Liver (tissue), 3 donors: ENCODE measurements around the gene MARK2.

Source experiments
- CTCF ChIP-seq: fragments of 150-350 bp; IDR thresholded peaks from 2 replicates; pipeline ENCODE4 v1.5.1; 2017; ENCODE audit warnings: improper control_type of control experiment, low read depth, low read length; ENCODE audit not compliant: missing input control
- SP1 ChIP-seq: IDR thresholded peaks from 2 replicates; pipeline ENCODE4 v1.6.1; 2018; ENCODE audit warnings: antibody characterized with exemption, mild to moderate bottlenecking
- TAF1 ChIP-seq: conservative IDR thresholded peaks from 2 replicates; pipeline ENCODE4 v1.6.1; 2016; ENCODE audit warnings: antibody characterized with exemption, mild to moderate bottlenecking
- TF ChIP-seq, protein P1 (sequence below): IDR thresholded peaks from 2 replicates; pipeline ENCODE4 v1.6.1; 2016; ENCODE audit warnings: antibody characterized with exemption
- donor health status: healthy.
- donor health status: healthy.

DNA sequence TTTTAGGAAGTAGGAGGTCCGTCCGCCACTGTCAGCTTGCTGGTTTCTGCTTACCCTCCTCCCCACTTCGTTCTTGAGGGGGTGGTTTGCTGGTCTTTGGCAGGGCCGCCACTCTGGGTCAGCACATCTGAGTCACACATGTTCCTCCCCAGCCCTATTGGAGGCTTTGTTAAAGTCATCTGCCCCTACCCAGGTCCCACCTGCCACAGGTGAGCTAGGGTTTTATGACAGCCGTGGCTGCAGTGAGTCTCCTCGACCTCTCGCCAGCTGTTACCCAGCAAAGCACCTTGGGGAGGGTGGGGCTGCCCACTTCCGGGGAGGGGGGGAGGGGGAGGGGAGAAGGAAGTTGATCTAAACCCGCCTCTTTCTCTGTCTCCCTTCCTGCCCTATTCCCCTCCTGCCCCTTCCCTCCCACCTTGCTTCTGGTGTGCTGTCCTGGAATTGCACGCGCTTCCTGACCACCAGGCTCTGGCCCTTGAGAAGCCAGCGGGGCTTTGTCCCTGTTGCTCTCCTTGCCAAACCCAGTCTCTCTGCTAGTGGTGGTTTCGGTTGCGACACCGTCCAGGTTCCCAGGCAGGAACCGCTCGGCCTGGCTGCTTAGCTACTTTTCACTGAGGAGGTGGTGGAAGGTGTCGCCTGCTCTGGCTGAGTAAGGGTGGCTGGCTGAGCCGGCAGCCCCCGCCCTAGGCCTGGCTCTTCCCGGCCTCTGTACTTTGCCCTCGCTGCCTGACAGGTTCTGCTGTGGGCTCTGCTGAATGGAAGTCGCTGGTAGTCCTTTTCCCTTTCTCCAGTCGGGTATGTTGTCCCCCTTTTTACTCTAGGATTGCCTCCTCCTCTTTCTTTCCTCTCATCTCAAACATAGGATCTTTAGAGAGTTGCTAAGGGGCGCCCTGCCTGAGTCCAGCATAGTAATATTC lies 49.5 kb downstream of the MARK2 start:
- TF ChIP-seq CTCF (no peak), SP1 (peak; percentile 56), TAF1 (no peak)
- TF ChIP-seq, protein P1, sequence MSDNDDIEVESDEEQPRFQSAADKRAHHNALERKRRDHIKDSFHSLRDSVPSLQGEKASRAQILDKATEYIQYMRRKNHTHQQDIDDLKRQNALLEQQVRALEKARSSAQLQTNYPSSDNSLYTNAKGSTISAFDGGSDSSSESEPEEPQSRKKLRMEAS = no peak
